WTC11 (cell line): Measurements from ENCODE around the gene PCDHA5. TPM values are rescaled to one million over a fixed set of nuclear protein-coding genes. Genes with fewer than 3 reads are reported as not detected.

Source experiments
- ATAC-seq: fragments of 200-7000 bp; cut with Tn5 transposase; 2 replicates; pipeline ENCODE4 v1.10.0; 2021; ENCODE audit warnings: mild to moderate bottlenecking, moderate library complexity
- CTCF ChIA-PET: fragments of 300-600 bp; sonication (Branson Sonifier 250); formaldehyde crosslinking; loops from one replicate; lab custom pipeline; 2021; ENCODE audit warnings: antibody characterized with exemption; lab: Charles Lee
- POLR2A ChIA-PET: fragments of 350-600 bp; sonication (Branson Sonifier 250); formaldehyde crosslinking; loops from one replicate; lab custom pipeline; 2021; ENCODE audit warnings: antibody characterized with exemption; lab: Charles Lee
- DNase-seq: peaks from one replicate; pipeline ENCODE4 v3.0.0; 2021; ENCODE audit warnings: low spot score
- H3K27ac Mint-ChIP-seq: 2 replicates; pipeline ENCODE4 v1.8.0; 2021; ENCODE audit warnings: mixed read lengths
- H3K27me3 Mint-ChIP-seq: 2 replicates; pipeline ENCODE4 v1.8.0; 2021; ENCODE audit warnings: low read depth, mild to moderate bottlenecking, moderate library complexity, mixed read lengths
- H3K36me3 Mint-ChIP-seq: 2 replicates; pipeline ENCODE4 v1.8.0; 2021; ENCODE audit warnings: mixed read lengths
- H3K4me1 Mint-ChIP-seq: 2 replicates; pipeline ENCODE4 v1.8.0; 2022; ENCODE audit warnings: mixed read lengths
- H3K4me3 Mint-ChIP-seq: 2 replicates; pipeline ENCODE4 v1.8.0; 2021; ENCODE audit warnings: mild to moderate bottlenecking, moderate library complexity, mixed read lengths
- H3K9me3 Mint-ChIP-seq: 2 replicates; pipeline ENCODE4 v1.8.0; 2021; ENCODE audit warnings: mixed read lengths
- CREB1 ChIP-seq: sonication (generic); formaldehyde crosslinking; IDR thresholded peaks from 2 replicates; pipeline ENCODE4 v1.8.0; 2023; ENCODE audit warnings: mild to moderate bottlenecking, missing genetic modification reagents
- ESRRA ChIP-seq: sonication (generic); formaldehyde crosslinking; IDR thresholded peaks from 2 replicates; pipeline ENCODE4 v1.8.1; 2022; ENCODE audit warnings: mild to moderate bottlenecking, missing genetic modification reagents, borderline replicate concordance
- FOXJ3 ChIP-seq: sonication (generic); formaldehyde crosslinking; IDR thresholded peaks from 2 replicates; pipeline ENCODE4 v1.9.0; 2021; ENCODE audit warnings: missing genetic modification reagents, mild to moderate bottlenecking, borderline replicate concordance
- JUN ChIP-seq: sonication (generic); formaldehyde crosslinking; IDR thresholded peaks from 2 replicates; pipeline ENCODE4 v1.8.0; 2023; ENCODE audit warnings: mild to moderate bottlenecking, missing genetic modification reagents
- KAT7 ChIP-seq: sonication (generic); formaldehyde crosslinking; IDR thresholded peaks from 2 replicates; pipeline ENCODE4 v1.8.1; 2023; ENCODE audit warnings: missing genetic modification reagents, mild to moderate bottlenecking, borderline replicate concordance
- MXD4 ChIP-seq: fragments of 250-450 bp; sonication (Bioruptor Pico); IDR thresholded peaks from 2 replicates; pipeline ENCODE4 v1.8.0; 2021; ENCODE audit warnings: mild to moderate bottlenecking, moderate library complexity, borderline replicate concordance
- PRRX2 ChIP-seq: fragments of 250-450 bp; sonication (Bioruptor Pico); IDR thresholded peaks from 2 replicates; pipeline ENCODE4 v1.8.0; 2021; ENCODE audit warnings: mild to moderate bottlenecking
- TCF7 ChIP-seq: sonication (generic); formaldehyde crosslinking; IDR thresholded peaks from 2 replicates; pipeline ENCODE4 v1.8.0; 2022; ENCODE audit warnings: mild to moderate bottlenecking, low read depth, missing genetic modification reagents, moderate library complexity
- ZNF121 ChIP-seq: sonication (generic); formaldehyde crosslinking; IDR thresholded peaks from 2 replicates; pipeline ENCODE4 v1.8.0; 2023; ENCODE audit warnings: missing genetic modification reagents
- ZNF263 ChIP-seq: sonication (generic); formaldehyde crosslinking; IDR thresholded peaks from 2 replicates; pipeline ENCODE4 v1.8.1; 2022; ENCODE audit warnings: low read depth, mild to moderate bottlenecking, moderate library complexity, missing genetic modification reagents
- total RNA-seq: library from RNA; stranded (reverse); gene quantifications from 3 replicates; pipeline ENCODE4 v1.2.3, GENCODE V29; 2021
- TF ChIP-seq, protein P1 (sequence below): fragments of 250-450 bp; sonication (Bioruptor Pico); IDR thresholded peaks from 2 replicates; pipeline ENCODE4 v2.1.2; 2022; ENCODE audit warnings: mild to moderate bottlenecking, moderate library complexity
- TF ChIP-seq, protein P2 (sequence below): sonication (generic); formaldehyde crosslinking; IDR thresholded peaks from 2 replicates; pipeline ENCODE4 v1.8.1; 2023; ENCODE audit warnings: mild to moderate bottlenecking, missing genetic modification reagents, moderate library complexity
- TF ChIP-seq, protein P3 (sequence below): sonication (generic); formaldehyde crosslinking; IDR thresholded peaks from 2 replicates; pipeline ENCODE4 v1.8.0; 2022; ENCODE audit warnings: missing genetic modification reagents
- TF ChIP-seq, protein P4 (sequence below): fragments of 250-450 bp; sonication (Bioruptor Pico); IDR thresholded peaks from 2 replicates; pipeline ENCODE4 v1.9.0; 2021; ENCODE audit warnings: mild to moderate bottlenecking, borderline replicate concordance

PCDHA5 gene
- total RNA-seq, 1 experiment from 2014 or later, result 0.90 TPM

DNA sequence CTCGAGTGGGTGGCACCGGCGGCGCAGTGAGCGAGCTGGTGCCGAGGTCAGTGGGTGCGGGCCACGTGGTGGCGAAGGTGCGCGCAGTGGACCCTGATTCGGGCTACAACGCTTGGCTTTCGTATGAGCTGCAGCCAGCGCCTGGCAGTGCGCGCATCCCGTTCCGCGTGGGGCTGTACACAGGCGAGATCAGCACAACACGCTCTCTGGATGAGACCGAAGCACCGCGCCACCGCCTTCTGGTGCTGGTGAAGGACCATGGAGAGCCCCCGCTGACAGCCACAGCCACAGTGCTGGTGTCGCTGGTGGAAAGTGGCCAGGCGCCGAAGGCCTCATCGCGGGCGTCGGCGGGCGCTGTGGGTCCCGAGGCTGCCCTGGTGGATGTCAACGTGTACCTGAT is 2.1 kb downstream of the PCDHA5 start:
- no peak overlapping the region for H3K4me3 Mint-ChIP-seq
- POLR2A ChIA-PET, result no interaction called here
- 0 out of 2 replicates have a peak, but pooled peaks cover 1% of the 10 kb centered on the region for H3K9me3 Mint-ChIP-seq
- H3K27me3 Mint-ChIP-seq, result no peaks in the 10 kb centered on the region
- DNase-seq, result no peak
- CTCF ChIA-PET, result interaction anchor here (0.6 to 1.6 kb wide), 5 partner anchors 11 to 37 kb away, joined by 3 to 4 read pairs (median 4); partner anchors contain the start of genes PCDHA1, PCDHA2, PCDHA4 and PCDHA7
- ATAC-seq, result no peak
- peaks cover 2% of the 10 kb centered on the region; the same call in 1 of the 2 replicates for H3K4me1 Mint-ChIP-seq
- no peak overlapping the region for H3K27ac Mint-ChIP-seq
- H3K36me3 Mint-ChIP-seq, result peaks cover 2% of the 10 kb centered on the region
- no peak for TF ChIP-seq MXD4 (CRISPR knock-in tag)
- TF ChIP-seq, protein P1, sequence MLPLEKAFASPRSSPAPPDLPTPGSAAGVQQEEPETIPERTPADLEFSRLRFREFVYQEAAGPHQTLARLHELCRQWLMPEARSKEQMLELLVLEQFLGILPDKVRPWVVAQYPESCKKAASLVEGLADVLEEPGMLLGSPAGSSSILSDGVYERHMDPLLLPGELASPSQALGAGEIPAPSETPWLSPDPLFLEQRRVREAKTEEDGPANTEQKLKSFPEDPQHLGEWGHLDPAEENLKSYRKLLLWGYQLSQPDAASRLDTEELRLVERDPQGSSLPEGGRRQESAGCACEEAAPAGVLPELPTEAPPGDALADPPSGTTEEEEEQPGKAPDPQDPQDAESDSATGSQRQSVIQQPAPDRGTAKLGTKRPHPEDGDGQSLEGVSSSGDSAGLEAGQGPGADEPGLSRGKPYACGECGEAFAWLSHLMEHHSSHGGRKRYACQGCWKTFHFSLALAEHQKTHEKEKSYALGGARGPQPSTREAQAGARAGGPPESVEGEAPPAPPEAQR, result no peak
- TF ChIP-seq, protein P2, sequence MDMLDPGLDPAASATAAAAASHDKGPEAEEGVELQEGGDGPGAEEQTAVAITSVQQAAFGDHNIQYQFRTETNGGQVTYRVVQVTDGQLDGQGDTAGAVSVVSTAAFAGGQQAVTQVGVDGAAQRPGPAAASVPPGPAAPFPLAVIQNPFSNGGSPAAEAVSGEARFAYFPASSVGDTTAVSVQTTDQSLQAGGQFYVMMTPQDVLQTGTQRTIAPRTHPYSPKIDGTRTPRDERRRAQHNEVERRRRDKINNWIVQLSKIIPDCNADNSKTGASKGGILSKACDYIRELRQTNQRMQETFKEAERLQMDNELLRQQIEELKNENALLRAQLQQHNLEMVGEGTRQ (CRISPR knock-in tag), result no peak
- no peak for TF ChIP-seq ESRRA (CRISPR knock-in tag)
- TF ChIP-seq PRRX2, result no peak
- TF ChIP-seq FOXJ3 (CRISPR knock-in tag), result no peak
- TF ChIP-seq TCF7 (CRISPR knock-in tag), result no peak
- no peak for TF ChIP-seq ZNF263 (CRISPR knock-in tag)
- no peak for TF ChIP-seq CREB1 (CRISPR knock-in tag)
- no peak for TF ChIP-seq JUN (CRISPR knock-in tag)
- TF ChIP-seq KAT7 (CRISPR knock-in tag), result no peak
- TF ChIP-seq ZNF121 (CRISPR knock-in tag), result no peak

DNA sequence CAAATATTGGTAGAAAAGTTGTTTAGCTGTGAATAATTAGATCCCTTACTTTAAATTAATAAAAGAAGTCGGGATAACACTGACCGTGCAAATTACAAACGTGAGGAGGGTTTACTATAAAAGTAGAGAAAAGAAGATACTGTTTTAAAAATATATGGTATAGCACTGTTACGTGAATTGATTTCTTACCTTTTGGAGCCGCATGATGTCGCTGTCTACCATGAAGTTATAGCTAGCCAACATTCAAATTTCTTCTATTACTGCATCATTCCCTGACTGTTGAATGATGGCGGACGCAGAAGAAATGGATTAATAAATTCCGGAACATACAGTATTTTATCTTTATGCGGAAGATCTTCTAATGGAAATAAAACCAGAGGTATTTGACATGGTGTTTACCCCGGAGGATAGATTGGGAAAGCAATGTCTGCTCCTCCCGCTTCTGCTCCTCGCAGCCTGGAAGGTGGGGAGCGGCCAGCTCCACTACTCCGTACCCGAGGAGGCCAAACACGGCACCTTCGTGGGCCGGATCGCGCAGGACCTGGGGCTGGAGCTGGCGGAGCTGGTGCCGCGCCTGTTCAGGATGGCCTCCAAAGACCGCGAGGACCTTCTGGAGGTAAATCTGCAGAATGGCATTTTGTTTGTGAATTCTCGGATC is 6.4 kb downstream of the PCDHA5 start, which contains the start of gene PCDHA6:
TSS of gene PCDHA6 (plus strand) at position 257 of the 658 bp plus-strand sequence. CDS start at position 389, 132 bp downstream.
- Mint-ChIP-seq H3K27ac (no peak within 1 kb of the TSS), H3K9me3 (0 out of 2 replicates have a peak, but pooled peaks cover 3% of the 10 kb centered on the region), H3K36me3 (peaks cover 14% of the 10 kb centered on the region), H3K4me1 (peaks cover 4% of the 10 kb centered on the region; the same call in 1 of the 2 replicates)
- DNase-seq (no peak), ATAC-seq (peak; percentile 24; the same call in 1 of the 2 replicates)
- TF ChIP-seq, protein P3, sequence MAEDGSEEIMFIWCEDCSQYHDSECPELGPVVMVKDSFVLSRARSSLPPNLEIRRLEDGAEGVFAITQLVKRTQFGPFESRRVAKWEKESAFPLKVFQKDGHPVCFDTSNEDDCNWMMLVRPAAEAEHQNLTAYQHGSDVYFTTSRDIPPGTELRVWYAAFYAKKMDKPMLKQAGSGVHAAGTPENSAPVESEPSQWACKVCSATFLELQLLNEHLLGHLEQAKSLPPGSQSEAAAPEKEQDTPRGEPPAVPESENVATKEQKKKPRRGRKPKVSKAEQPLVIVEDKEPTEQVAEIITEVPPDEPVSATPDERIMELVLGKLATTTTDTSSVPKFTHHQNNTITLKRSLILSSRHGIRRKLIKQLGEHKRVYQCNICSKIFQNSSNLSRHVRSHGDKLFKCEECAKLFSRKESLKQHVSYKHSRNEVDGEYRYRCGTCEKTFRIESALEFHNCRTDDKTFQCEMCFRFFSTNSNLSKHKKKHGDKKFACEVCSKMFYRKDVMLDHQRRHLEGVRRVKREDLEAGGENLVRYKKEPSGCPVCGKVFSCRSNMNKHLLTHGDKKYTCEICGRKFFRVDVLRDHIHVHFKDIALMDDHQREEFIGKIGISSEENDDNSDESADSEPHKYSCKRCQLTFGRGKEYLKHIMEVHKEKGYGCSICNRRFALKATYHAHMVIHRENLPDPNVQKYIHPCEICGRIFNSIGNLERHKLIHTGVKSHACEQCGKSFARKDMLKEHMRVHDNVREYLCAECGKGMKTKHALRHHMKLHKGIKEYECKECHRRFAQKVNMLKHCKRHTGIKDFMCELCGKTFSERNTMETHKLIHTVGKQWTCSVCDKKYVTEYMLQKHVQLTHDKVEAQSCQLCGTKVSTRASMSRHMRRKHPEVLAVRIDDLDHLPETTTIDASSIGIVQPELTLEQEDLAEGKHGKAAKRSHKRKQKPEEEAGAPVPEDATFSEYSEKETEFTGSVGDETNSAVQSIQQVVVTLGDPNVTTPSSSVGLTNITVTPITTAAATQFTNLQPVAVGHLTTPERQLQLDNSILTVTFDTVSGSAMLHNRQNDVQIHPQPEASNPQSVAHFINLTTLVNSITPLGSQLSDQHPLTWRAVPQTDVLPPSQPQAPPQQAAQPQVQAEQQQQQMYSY (CRISPR knock-in tag), result peak; percentile 73
- no peak for TF ChIP-seq MXD4 (CRISPR knock-in tag)
- TF ChIP-seq, all 79 proteins: peak for 1
- CTCF ChIA-PET, result interaction anchor here (0.6 to 3.6 kb wide), 13 partner anchors 10 to 299 kb away, joined by 3 to 32 read pairs (median 4); partner anchors contain the start of genes PCDHA1, PCDHA10, PCDHA2 and PCDHA4
- Mint-ChIP-seq H3K4me3 (peak within 1 kb of the TSS; percentile 74), H3K27me3 (no peaks in the 10 kb centered on the region)
- POLR2A ChIA-PET, result no interaction called here

DNA sequence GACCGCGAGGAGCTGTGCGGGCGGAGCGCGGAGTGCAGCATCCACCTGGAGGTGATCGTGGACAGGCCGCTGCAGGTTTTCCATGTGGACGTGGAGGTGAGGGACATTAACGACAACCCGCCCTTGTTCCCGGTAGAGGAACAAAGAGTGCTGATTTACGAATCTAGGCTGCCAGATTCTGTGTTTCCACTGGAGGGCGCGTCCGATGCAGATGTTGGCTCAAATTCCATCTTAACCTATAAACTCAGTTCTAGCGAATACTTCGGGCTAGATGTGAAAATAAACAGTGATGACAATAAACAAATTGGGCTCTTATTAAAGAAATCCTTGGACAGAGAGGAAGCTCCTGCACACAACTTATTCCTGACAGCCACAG is 6.9 kb downstream of the PCDHA5 start:
- Mint-ChIP-seq H3K4me3 (peak overlapping the region; percentile 74), H3K27me3 (no peaks in the 10 kb centered on the region), H3K27ac (no peak overlapping the region), H3K36me3 (peaks cover 14% of the 10 kb centered on the region), H3K9me3 (0 out of 2 replicates have a peak, but pooled peaks cover 3% of the 10 kb centered on the region), H3K4me1 (peaks cover 4% of the 10 kb centered on the region; the same call in 1 of the 2 replicates)
- DNase-seq, result no peak
- POLR2A ChIA-PET, result no interaction called here
- CTCF ChIA-PET, result interaction anchor here (0.6 to 3.6 kb wide), 12 partner anchors 13 to 299 kb away, joined by 3 to 32 read pairs (median 4); partner anchors contain the start of genes PCDHA1, PCDHA10, PCDHA2 and PCDHA4
- ATAC-seq, result peak; percentile 77
- TF ChIP-seq, protein P4, sequence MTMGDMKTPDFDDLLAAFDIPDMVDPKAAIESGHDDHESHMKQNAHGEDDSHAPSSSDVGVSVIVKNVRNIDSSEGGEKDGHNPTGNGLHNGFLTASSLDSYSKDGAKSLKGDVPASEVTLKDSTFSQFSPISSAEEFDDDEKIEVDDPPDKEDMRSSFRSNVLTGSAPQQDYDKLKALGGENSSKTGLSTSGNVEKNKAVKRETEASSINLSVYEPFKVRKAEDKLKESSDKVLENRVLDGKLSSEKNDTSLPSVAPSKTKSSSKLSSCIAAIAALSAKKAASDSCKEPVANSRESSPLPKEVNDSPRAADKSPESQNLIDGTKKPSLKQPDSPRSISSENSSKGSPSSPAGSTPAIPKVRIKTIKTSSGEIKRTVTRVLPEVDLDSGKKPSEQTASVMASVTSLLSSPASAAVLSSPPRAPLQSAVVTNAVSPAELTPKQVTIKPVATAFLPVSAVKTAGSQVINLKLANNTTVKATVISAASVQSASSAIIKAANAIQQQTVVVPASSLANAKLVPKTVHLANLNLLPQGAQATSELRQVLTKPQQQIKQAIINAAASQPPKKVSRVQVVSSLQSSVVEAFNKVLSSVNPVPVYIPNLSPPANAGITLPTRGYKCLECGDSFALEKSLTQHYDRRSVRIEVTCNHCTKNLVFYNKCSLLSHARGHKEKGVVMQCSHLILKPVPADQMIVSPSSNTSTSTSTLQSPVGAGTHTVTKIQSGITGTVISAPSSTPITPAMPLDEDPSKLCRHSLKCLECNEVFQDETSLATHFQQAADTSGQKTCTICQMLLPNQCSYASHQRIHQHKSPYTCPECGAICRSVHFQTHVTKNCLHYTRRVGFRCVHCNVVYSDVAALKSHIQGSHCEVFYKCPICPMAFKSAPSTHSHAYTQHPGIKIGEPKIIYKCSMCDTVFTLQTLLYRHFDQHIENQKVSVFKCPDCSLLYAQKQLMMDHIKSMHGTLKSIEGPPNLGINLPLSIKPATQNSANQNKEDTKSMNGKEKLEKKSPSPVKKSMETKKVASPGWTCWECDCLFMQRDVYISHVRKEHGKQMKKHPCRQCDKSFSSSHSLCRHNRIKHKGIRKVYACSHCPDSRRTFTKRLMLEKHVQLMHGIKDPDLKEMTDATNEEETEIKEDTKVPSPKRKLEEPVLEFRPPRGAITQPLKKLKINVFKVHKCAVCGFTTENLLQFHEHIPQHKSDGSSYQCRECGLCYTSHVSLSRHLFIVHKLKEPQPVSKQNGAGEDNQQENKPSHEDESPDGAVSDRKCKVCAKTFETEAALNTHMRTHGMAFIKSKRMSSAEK (CRISPR knock-in tag), result no peak
- TF ChIP-seq, protein P3 (CRISPR knock-in tag), result no peak; the same call in 1 of the 2 replicates
